H1 (cell line): Measurements from ENCODE around the gene BMP4.

Experiments used
- ASH2L ChIP-seq: fragments of 200-600, 300-600 bp; sonication (generic); IDR thresholded peaks from one replicate; pipeline ENCODE4 v1.7.1; 2017; ENCODE audit warnings: low read length
- CTCF ChIP-seq, 3 experiments: IDR thresholded peaks; 1 replicate in 2 of 3; 2 replicates in 1 of 3; pipeline versions ENCODE4 v1.5.1 to v1.6.1; 2011; ENCODE audit warnings: low read length in 3 of 3, mild to moderate bottlenecking in 3 of 3, inconsistent platforms in 2 of 3, low read depth in 1 of 3, moderate library complexity in 1 of 3; ENCODE audit not compliant: insufficient read depth in 1 of 3; ENCODE audit errors: control extremely low read depth in 1 of 3
- EZH2 ChIP-seq: fragments of 200-600 bp; sonication (generic); IDR thresholded peaks from 2 replicates; pipeline ENCODE4 v1.7.1; 2012; ENCODE audit warnings: low read depth, mild to moderate bottlenecking, moderate library complexity, low read length, inconsistent platforms; ENCODE audit not compliant: severe bottlenecking
- JUN ChIP-seq: IDR thresholded peaks from 2 replicates; pipeline ENCODE4 v1.6.1; 2011; ENCODE audit warnings: low read depth, mild to moderate bottlenecking, improper control_type of control experiment, low read length
- KDM4A ChIP-seq: IDR thresholded peaks from one replicate; pipeline ENCODE4 v1.7.1; 2012; ENCODE audit warnings: low read depth, mild to moderate bottlenecking, moderate library complexity, low read length, inconsistent platforms; ENCODE audit not compliant: severe bottlenecking
- NRF1 ChIP-seq: IDR thresholded peaks from 2 replicates; pipeline ENCODE4 v1.6.1; 2011; ENCODE audit warnings: mild to moderate bottlenecking, low read depth, low read length, improper control_type of control experiment
- POLR2A ChIP-seq, 2 experiments: IDR thresholded peaks; 1 replicate in 1 of 2; 2 replicates in 1 of 2; pipeline ENCODE4 v1.6.1; 2011; ENCODE audit warnings: low read depth in 2 of 2, low read length in 2 of 2, mild to moderate bottlenecking in 2 of 2; ENCODE audit errors: control extremely low read depth in 1 of 2
- SIX5 ChIP-seq: IDR thresholded peaks from 2 replicates; pipeline ENCODE4 v1.6.1; 2011; ENCODE audit warnings: mild to moderate bottlenecking, low read depth, low read length
- TF ChIP-seq, protein P1 (sequence below): IDR thresholded peaks from 2 replicates; pipeline ENCODE4 v1.6.1; 2011; ENCODE audit warnings: low read length, improper control_type of control experiment

- TF ChIP-seq CTCF (IDR thresholded peaks at IDR 0.05; ENCODE audit: control extremely low read depth in 1 of 3, insufficient read depth in 1 of 3, low read depth in 1 of 3, low read length in 3 of 3), result no peak
- no peak for TF ChIP-seq KDM4A
- TF ChIP-seq NRF1, result no peak
- no peak for TF ChIP-seq EZH2
- no peak for TF ChIP-seq ASH2L
- TF ChIP-seq JUN, result no peak
- TF ChIP-seq POLR2A (IDR thresholded peaks at IDR 0.05; ENCODE audit: control extremely low read depth in 1 of 2, low read depth in 2 of 2, low read length in 2 of 2), result no peak
- TF ChIP-seq, protein P1, sequence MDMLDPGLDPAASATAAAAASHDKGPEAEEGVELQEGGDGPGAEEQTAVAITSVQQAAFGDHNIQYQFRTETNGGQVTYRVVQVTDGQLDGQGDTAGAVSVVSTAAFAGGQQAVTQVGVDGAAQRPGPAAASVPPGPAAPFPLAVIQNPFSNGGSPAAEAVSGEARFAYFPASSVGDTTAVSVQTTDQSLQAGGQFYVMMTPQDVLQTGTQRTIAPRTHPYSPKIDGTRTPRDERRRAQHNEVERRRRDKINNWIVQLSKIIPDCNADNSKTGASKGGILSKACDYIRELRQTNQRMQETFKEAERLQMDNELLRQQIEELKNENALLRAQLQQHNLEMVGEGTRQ, result no peak
- no peak for TF ChIP-seq SIX5
Measured at GRCh38 chr14:53946071-53946403, 10.6 kb downstream of the BMP4 start.
